Stimulated activated CD4-positive, alpha-beta T cell treated with anti-CD3 and anti-CD28 coated beads, Interleukin-1b, Interleukin-23, amount 100 ng/mL, for 24 hours (primary cell): ENCODE data around the gene SHISAL1.

ENCODE experiments used
- DNase-seq, 4 experiments: peaks; one replicate each; pipeline ENCODE4 v3.0.0-alpha.2; 2020; ENCODE audit warnings: low read depth in 4 of 4, low spot score in 1 of 4

The SHISAL1 gene

DNA sequence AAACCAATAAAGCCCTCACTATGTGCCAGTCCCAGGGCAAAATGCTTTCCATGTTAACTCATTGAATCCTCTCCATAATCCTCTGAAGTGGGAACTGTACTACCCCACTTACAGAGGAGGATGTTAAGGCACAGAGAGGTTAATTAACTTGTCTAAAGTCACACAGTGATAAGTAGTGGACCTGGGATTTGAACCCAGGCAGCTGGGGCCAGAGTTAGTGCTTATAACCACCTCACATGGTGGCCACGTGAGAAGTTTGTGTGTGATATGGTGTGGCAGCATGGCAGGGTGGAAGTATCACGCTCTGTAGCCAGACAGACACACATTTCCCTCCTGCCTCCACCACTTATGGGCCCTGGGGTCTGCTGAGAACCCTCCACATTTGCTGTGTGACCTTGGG lies 115.5 kb downstream of the SHISAL1 start:
- no peak for DNase-seq

DNA sequence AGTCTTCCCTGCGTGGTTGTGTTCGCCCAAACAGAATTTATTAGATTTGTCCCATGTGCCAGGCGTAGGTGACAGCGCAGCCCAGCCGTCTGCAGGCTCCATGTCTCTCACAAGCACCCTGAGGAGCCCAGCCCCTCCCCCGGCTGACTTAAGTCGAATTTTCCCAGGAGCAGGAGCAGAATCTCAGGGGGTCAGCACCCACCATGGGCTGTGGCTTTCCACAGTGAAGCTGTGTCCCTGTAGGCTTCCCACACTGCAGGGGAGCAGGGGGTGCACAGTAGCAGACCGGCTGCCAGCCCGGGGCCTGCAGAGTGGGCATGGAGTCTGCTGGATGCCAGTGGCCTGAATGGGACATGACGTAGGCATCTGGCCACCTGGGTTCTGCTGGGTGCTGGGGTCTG lies 116.0 kb downstream of the SHISAL1 start:
- no peak for DNase-seq

DNA sequence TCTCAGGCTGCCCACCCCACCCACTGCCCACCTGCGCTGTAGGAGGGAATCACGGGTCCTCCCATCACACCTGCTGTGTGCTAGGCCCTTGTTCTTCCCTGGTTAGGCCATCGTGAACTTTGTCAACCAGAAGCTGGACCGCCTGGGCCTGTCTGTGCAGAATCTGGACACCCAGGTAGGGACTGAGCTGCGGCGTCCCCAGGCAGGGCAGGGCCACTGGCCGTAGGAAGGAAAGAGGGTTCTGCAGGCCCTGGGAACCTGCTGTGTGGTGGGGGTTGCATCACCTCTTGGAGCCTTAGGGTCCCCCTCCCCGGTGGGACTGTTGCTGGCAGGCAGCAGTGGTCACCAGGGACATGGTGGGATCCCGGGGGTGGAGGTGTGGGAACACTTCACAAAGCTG lies 116.5 kb downstream of the SHISAL1 start:
- DNase-seq = no peak

DNA sequence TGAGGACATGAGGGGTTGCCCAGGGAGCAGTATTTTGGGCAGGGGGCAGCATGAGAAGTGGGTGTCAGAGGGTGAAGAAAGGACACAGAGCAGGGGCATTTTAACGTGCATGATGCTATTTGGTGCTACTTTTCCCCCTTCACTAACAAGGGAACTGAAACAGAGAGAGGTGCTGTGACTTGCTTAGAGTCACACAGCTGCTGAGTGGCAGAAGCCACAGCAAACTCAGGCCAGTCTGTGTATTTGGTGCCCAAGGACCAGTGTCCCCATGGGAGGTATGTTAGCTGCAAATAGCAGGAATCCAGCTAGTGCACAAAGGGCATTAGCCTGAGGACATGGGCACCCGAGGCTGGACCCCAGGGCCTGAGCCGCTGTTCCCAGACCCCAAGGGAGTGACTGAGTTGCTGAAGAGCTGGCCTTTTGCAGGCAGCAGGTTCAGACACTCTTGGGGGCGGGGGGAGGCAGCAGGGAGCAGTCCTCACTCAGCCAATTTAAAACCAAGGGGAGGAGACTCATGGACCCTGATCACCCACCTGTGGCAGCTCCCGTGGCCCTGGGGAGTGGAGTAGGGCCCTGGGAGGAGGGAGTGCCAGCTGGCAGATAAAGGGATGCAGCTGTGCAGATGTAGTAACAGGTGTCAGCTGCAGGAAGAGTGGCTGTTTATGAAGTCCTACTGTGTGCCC lies 117.4 kb downstream of the SHISAL1 start:
- no peak for DNase-seq

DNA sequence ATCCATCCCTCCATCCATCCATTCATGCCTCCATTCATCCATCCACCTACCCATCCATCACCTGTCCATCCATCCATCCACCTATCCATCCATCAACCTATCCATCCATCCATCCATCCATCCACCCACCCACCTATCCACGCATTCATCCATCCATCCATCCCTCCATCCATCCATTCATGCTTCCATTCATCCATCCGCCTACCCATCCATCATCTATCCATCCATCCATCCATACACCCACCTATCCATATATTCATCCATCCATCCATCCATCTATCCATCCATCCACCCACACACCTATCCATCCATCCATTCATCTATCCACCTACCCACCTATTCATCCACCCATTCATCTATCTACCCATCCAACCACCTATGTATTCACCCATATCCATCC lies 118.2 kb downstream of the SHISAL1 start:
- no peak for DNase-seq
